Left lung (tissue), 10 donors: Measurements from ENCODE around the gene CDH4. TPM values are rescaled to one million over a fixed set of nuclear protein-coding genes. Genes with fewer than 3 reads are reported as not detected.

ENCODE experiments used
- ATAC-seq: fragments of 200-7000 bp; cut with Tn5 transposase; one replicate; pipeline ENCODE4 v1.9.1; 2020; ENCODE audit warnings: moderate library complexity
- DNase-seq, 4 donors: peaks; one replicate each; pipeline ENCODE4 v3.0.0-alpha.2; 2013 to 2020
- H3K27ac ChIP-seq, 2 donors: fragments of 200-600 bp; sonication (generic) in 1 of 2; one replicate each; pipeline versions ENCODE4 v1.5.0 to v1.8.0; 2020 to 2021
- H3K27me3 ChIP-seq, 2 donors: fragments of 200-600 bp; sonication (generic) in 1 of 2; one replicate each; pipeline versions ENCODE4 v1.5.0 to v1.8.0; 2020 to 2021
- H3K36me3 ChIP-seq, 2 donors: fragments of 200-600 bp; sonication (generic) in 1 of 2; one replicate each; pipeline versions ENCODE4 v1.5.0 to v1.8.0; 2020 to 2021
- H3K4me1 ChIP-seq, 2 donors: fragments of 200-600 bp; one replicate each; pipeline ENCODE4 v1.8.0; 2021
- H3K4me3 ChIP-seq, 2 donors: fragments of 200-600 bp; sonication (generic) in 1 of 2; one replicate each; pipeline versions ENCODE4 v1.5.0 to v1.8.0; 2020 to 2021; ENCODE audit warnings: mild to moderate bottlenecking in 1 of 2
- H3K9me3 ChIP-seq, 2 donors: fragments of 200-600 bp; sonication (generic) in 1 of 2; one replicate each; pipeline versions ENCODE4 v1.5.0 to v1.8.0; 2020 to 2021
- intact Hi-C, 2 donors: fragments of 100-400 bp; cut with DNase I; formaldehyde crosslinking; loops; one replicate each; pipeline versions ENCODE4 v1.11.2 to v1.14.2; 2022
- polyA plus RNA-seq, 6 donors: library from polyadenylated mRNA; unstranded; fragments of 120-200 nt; gene quantifications; one replicate each; pipeline ENCODE4 v1.2.1, GENCODE V29; 2013; ENCODE audit not compliant: insufficient read length in 6 of 6
- total RNA-seq, 2 donors: library from RNA; stranded (reverse); fragmentation: NEBNext Ultra II Directional; extraction: Animal tissue kit (Norgen Biotek cat#: 25700); gene quantifications; one replicate each; pipeline ENCODE4 v1.2.1, GENCODE V29; 2021
- TF ChIP-seq, protein P1 (sequence below), 2 donors: fragments of 200-600 bp; sonication (generic) in 1 of 2; IDR thresholded peaks; one replicate each; pipeline versions ENCODE4 v1.5.0 to v1.8.0; 2021; ENCODE audit warnings: antibody characterized with exemption in 2 of 2
- donor health status: DM: no; HTN: yes; CAD: no.
- donor health status: DM: no; HTN: no; CAD: no.

The CDH4 gene
- total and polyA plus RNA-seq, 8 donors, result 0.24 to 10.8 (median 5.1) TPM

- H3K27me3 ChIP-seq, result peaks cover 0 to 36% of the 10 kb centered on the region in 2 donors
- no peak overlapping the region for H3K4me3 ChIP-seq
- peak in 1 of 4 donors; percentile 64 for DNase-seq
- H3K27ac ChIP-seq, result no peak overlapping the region
- no peaks in the 10 kb centered on the region for H3K36me3 ChIP-seq
- TF ChIP-seq, protein P1, sequence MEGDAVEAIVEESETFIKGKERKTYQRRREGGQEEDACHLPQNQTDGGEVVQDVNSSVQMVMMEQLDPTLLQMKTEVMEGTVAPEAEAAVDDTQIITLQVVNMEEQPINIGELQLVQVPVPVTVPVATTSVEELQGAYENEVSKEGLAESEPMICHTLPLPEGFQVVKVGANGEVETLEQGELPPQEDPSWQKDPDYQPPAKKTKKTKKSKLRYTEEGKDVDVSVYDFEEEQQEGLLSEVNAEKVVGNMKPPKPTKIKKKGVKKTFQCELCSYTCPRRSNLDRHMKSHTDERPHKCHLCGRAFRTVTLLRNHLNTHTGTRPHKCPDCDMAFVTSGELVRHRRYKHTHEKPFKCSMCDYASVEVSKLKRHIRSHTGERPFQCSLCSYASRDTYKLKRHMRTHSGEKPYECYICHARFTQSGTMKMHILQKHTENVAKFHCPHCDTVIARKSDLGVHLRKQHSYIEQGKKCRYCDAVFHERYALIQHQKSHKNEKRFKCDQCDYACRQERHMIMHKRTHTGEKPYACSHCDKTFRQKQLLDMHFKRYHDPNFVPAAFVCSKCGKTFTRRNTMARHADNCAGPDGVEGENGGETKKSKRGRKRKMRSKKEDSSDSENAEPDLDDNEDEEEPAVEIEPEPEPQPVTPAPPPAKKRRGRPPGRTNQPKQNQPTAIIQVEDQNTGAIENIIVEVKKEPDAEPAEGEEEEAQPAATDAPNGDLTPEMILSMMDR (IDR thresholded peaks at IDR 0.05), result no peak
- intact Hi-C loops, result no loop called here
- no peaks in the 10 kb centered on the region for H3K4me1 ChIP-seq
- ATAC-seq, result no peak
- H3K9me3 ChIP-seq, result peaks cover 0 to 11% of the 10 kb centered on the region in 2 donors
These were observed 672.9 kb downstream of the CDH4 start for GRCh38 chr20:61924858-61925554.

GRCh38 chr20:61925555-61926252 is 673.6 kb downstream of the CDH4 start:
- intact Hi-C loops, result no loop called here
- ATAC-seq, result no peak
- no peak overlapping the region for H3K4me3 ChIP-seq

GRCh38 chr20:61926253-61926613 is 674.2 kb downstream of the CDH4 start:
- intact Hi-C loops, result no loop called here
- Histone ChIP-seq H3K27me3 (peaks cover 0 to 36% of the 10 kb centered on the region in 2 donors), H3K36me3 (no peaks in the 10 kb centered on the region), H3K4me1 (no peaks in the 10 kb centered on the region), H3K9me3 (peaks cover 0 to 12% of the 10 kb centered on the region in 2 donors), H3K4me3 (no peak overlapping the region), H3K27ac (no peak overlapping the region)
- TF ChIP-seq, protein P1 (IDR thresholded peaks at IDR 0.05), result no peak
- ATAC-seq, result no peak
- DNase-seq, result peak in 1 of 4 donors; percentile 72

More at GRCh38 chr20:61925555-61926252, 673.6 kb downstream of the CDH4 start:
- Histone ChIP-seq H3K36me3 (no peaks in the 10 kb centered on the region), H3K27me3 (peaks cover 0 to 36% of the 10 kb centered on the region in 2 donors), H3K9me3 (peaks cover 0 to 12% of the 10 kb centered on the region in 2 donors), H3K27ac (no peak overlapping the region), H3K4me1 (no peaks in the 10 kb centered on the region)
- TF ChIP-seq, protein P1 (IDR thresholded peaks at IDR 0.05), result no peak
- DNase-seq, result peak in 1 of 4 donors; percentile 50

DNA sequence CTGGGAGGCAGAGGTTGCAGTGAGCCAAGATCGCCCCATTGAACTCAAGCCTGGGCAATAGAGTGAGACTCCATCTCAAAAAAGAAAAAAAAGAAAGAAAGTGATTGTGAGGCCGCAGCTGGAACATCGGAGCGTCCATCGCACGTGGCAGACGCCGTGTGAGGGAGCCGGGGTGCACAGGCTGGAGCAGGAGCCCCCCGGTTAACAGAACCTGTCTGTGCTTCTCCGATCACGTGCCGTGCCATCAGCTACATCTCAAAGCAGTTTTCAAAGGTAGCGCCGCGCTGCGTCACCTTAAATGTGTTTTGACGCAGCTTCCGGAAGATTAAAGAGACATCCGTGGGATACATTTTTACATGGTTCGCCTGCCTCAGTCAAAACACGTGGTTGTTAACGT is 674.7 kb downstream of the CDH4 start:
- H3K27ac ChIP-seq, result no peak overlapping the region
- H3K9me3 ChIP-seq, result peaks cover 0 to 12% of the 10 kb centered on the region in 2 donors
- H3K27me3 ChIP-seq, result peaks cover 0 to 36% of the 10 kb centered on the region in 2 donors
- intact Hi-C loops, result no loop called here
- no peak for ATAC-seq
- no peak overlapping the region for H3K4me3 ChIP-seq
- H3K36me3 ChIP-seq, result no peaks in the 10 kb centered on the region
- TF ChIP-seq, protein P1 (IDR thresholded peaks at IDR 0.05), result no peak
- no peaks in the 10 kb centered on the region for H3K4me1 ChIP-seq
- DNase-seq, result no peak

- intact Hi-C loops, result no loop called here
- TF ChIP-seq, protein P1 (IDR thresholded peaks at IDR 0.05), result no peak
- H3K27me3 ChIP-seq, result peaks cover 0 to 36% of the 10 kb centered on the region in 2 donors
These were observed 675.2 kb downstream of the CDH4 start for GRCh38 chr20:61927193-61927825.

More at GRCh38 chr20:61927193-61927825, 675.2 kb downstream of the CDH4 start:
- no peak for ATAC-seq
- peak in 1 of 4 donors; percentile 68 for DNase-seq
- Histone ChIP-seq H3K36me3 (no peaks in the 10 kb centered on the region), H3K9me3 (peaks cover 0 to 12% of the 10 kb centered on the region in 2 donors), H3K27ac (no peak overlapping the region), H3K4me1 (no peaks in the 10 kb centered on the region), H3K4me3 (no peak overlapping the region)
